ENCODE data around the gene SERPINE1.
A peak's percentile ranks its signal among the peaks of the same experiment; 100 is the strongest.
"Not testable (repeated sequence)": the region's sequence is repeated elsewhere in the genome, so short reads cannot be mapped to it uniquely, and the experiment has no call there.

Gene SERPINE1

GRCh38 chr7:101096331-101096956 is 30.5 kb upstream of the SERPINE1 start:
- DNase-seq (ENCODE audit: low read depth) = no peak
- TF ChIP-seq CTCF (IDR thresholded peaks at IDR 0.05; ENCODE audit: low read length, missing control alignments) = no peak
- H3K4me3 ChIP-seq (replicated peaks; ENCODE audit: low read depth, low read length) = no peak overlapping the region

GRCh38 chr7:101096957-101097347 is 30.0 kb upstream of the SERPINE1 start:
- TF ChIP-seq CTCF (IDR thresholded peaks at IDR 0.05; ENCODE audit: low read length, missing control alignments) = no peak
- no peak for DNase-seq (ENCODE audit: low read depth)
- no peak overlapping the region for H3K4me3 ChIP-seq (replicated peaks; ENCODE audit: low read depth, low read length)

- H3K4me3 ChIP-seq (replicated peaks; ENCODE audit: low read depth, low read length) = no peak overlapping the region
- no peak for DNase-seq (ENCODE audit: low read depth)
These were observed 29.3 kb upstream of the SERPINE1 start for GRCh38 chr7:101097561-101097960.

GRCh38 chr7:101099969-101100781 is 26.7 kb upstream of the SERPINE1 start:
- no peak for TF ChIP-seq CTCF (IDR thresholded peaks at IDR 0.05; ENCODE audit: low read length, missing control alignments)
- H3K4me3 ChIP-seq (replicated peaks; ENCODE audit: low read depth, low read length) = peak overlapping the region; percentile 30
- peak; percentile 99 for DNase-seq (ENCODE audit: low read depth)

More at GRCh38 chr7:101097561-101097960, 29.3 kb upstream of the SERPINE1 start:
- TF ChIP-seq CTCF (IDR thresholded peaks at IDR 0.05; ENCODE audit: low read length, missing control alignments) = no peak

- no peak for DNase-seq (ENCODE audit: low read depth)
- no peak for TF ChIP-seq CTCF (IDR thresholded peaks at IDR 0.05; ENCODE audit: low read length, missing control alignments)
- peak overlapping the region; percentile 30 for H3K4me3 ChIP-seq (replicated peaks; ENCODE audit: low read depth, low read length)
These were observed 25.8 kb upstream of the SERPINE1 start for GRCh38 chr7:101100858-101101847.

- no peak for DNase-seq (ENCODE audit: low read depth)
- no peak overlapping the region for H3K4me3 ChIP-seq (replicated peaks; ENCODE audit: low read depth, low read length)
These were observed 24.9 kb upstream of the SERPINE1 start for GRCh38 chr7:101102026-101102425.

GRCh38 chr7:101103701-101104100 is 23.2 kb upstream of the SERPINE1 start:
- not testable (repeated sequence) for DNase-seq (ENCODE audit: low read depth); H3K4me3 ChIP-seq (replicated peaks; ENCODE audit: low read depth, low read length)

More at GRCh38 chr7:101102026-101102425, 24.9 kb upstream of the SERPINE1 start:
- no peak for TF ChIP-seq CTCF (IDR thresholded peaks at IDR 0.05; ENCODE audit: low read length, missing control alignments)

Measured in fibroblast of pulmonary artery (primary cell).